Vagina (tissue), 2 donors: Measurements from ENCODE around the gene RAP1B. TPM values are rescaled to one million over a fixed set of nuclear protein-coding genes. Genes with fewer than 3 reads are reported as not detected.

Source experiments
- DNase-seq, 2 donors: peaks; one replicate each; pipeline ENCODE4 v3.0.0-alpha.2; 2017; ENCODE audit errors: extremely low spot score in 2 of 2
- H3K27ac ChIP-seq: fragments of 200-600 bp; sonication (generic); one replicate; pipeline ENCODE4 v1.5.1; 2019
- H3K27me3 ChIP-seq: fragments of 200-600 bp; sonication (generic); one replicate; pipeline ENCODE4 v1.5.1; 2019
- H3K36me3 ChIP-seq, 2 donors: fragments of 200-600 bp; sonication (generic); one replicate each; pipeline ENCODE4 v1.5.1; 2017 to 2019
- H3K4me1 ChIP-seq: fragments of 200-600 bp; sonication (generic); one replicate; pipeline ENCODE4 v1.5.1; 2019
- H3K4me3 ChIP-seq, 2 donors: fragments of 200-600 bp; sonication (generic); 1 replicate in 1 of 2; 2 replicates in 1 of 2; pipeline ENCODE4 v1.5.1; 2016 to 2019
- H3K9me3 ChIP-seq: fragments of 200-600 bp; sonication (generic); one replicate; pipeline ENCODE4 v1.5.1; 2019
- CTCF ChIP-seq, 3 experiments: fragments of 450-650 bp in 2 of 3; fragments of 200-600 bp in 1 of 3; sonication (generic) in 1 of 3; IDR thresholded peaks; one replicate each; pipeline ENCODE4 v1.5.1; 2017 to 2019; ENCODE audit warnings: antibody characterized with exemption in 3 of 3, mild to moderate bottlenecking in 2 of 3, moderate library complexity in 2 of 3
- POLR2A ChIP-seq, 2 donors: fragments of 450-650 bp; IDR thresholded peaks; one replicate each; pipeline ENCODE4 v1.6.1; 2017; ENCODE audit warnings: antibody characterized with exemption in 2 of 2, mild to moderate bottlenecking in 2 of 2, moderate library complexity in 2 of 2
- POLR2AphosphoS5 ChIP-seq, 2 donors: sonication (generic); formaldehyde crosslinking; IDR thresholded peaks; one replicate each; pipeline ENCODE4 v1.9.0; 2017; ENCODE audit warnings: antibody characterized with exemption in 2 of 2, mild to moderate bottlenecking in 2 of 2, low read depth in 1 of 2; ENCODE audit not compliant: insufficient read depth in 1 of 2
- intact Hi-C: fragments of 100-400 bp; cut with DNase I; formaldehyde crosslinking; loops from one replicate; pipeline ENCODE4 v1.15.1; 2023
- total RNA-seq: library from RNA; depleted of rRNA; stranded (reverse); fragments of >200 nt; gene quantifications from one replicate; pipeline ENCODE4 v1.2.3, GENCODE V29; 2016

The RAP1B gene
- total RNA-seq, 1 donor from 2014 or later: 169 TPM

GRCh38 chr12:68572661-68573060 lies 38.0 kb upstream of the RAP1B start:
- H3K4me3 ChIP-seq: no peak overlapping the region
- H3K36me3 ChIP-seq: no peaks in the 10 kb centered on the region
- no peaks in the 10 kb centered on the region for H3K4me1 ChIP-seq
- no peaks in the 10 kb centered on the region for H3K9me3 ChIP-seq
- no peak for DNase-seq
- H3K27ac ChIP-seq: no peak overlapping the region
- H3K27me3 ChIP-seq: no peaks in the 10 kb centered on the region
- intact Hi-C loops: no loop called here
- TF ChIP-seq POLR2AphosphoS5 (IDR thresholded peaks at IDR 0.05; ENCODE audit: insufficient read depth in 1 of 2, low read depth in 1 of 2) (no peak), POLR2A (IDR thresholded peaks at IDR 0.05) (no peak), CTCF (IDR thresholded peaks at IDR 0.05) (no peak)

DNA sequence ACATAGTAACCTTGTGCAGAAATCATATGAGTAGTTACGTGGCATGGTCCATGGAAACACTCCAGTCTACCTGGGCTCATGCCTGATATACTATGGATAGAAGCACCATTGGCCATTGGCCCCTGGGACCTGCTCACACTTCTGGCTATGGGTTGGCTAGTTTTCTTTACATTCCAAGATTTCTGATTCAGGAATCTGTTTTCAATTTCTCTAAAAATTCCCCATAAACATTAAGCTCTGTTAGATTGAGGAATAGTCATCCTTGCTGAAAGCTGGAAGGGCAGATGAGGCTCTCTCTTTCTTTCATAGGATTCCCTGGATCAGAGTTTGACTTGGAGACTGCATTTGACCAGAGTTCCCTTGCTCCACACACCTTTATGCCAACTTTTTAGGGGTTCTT lies 37.3 kb upstream of the RAP1B start:
- TF ChIP-seq CTCF (IDR thresholded peaks at IDR 0.05) (no peak), POLR2A (IDR thresholded peaks at IDR 0.05) (no peak)
- Histone ChIP-seq H3K27me3 (no peaks in the 10 kb centered on the region), H3K4me3 (no peak overlapping the region), H3K36me3 (no peaks in the 10 kb centered on the region), H3K4me1 (no peaks in the 10 kb centered on the region), H3K9me3 (no peaks in the 10 kb centered on the region), H3K27ac (no peak overlapping the region)
- no peak for DNase-seq
- intact Hi-C loops: no loop called here

GRCh38 chr12:68577949-68578348 lies 32.8 kb upstream of the RAP1B start:
- H3K36me3 ChIP-seq: no peaks in the 10 kb centered on the region
- no peak for TF ChIP-seq CTCF (IDR thresholded peaks at IDR 0.05)
- no peak for TF ChIP-seq POLR2A (IDR thresholded peaks at IDR 0.05)
- no peak for TF ChIP-seq POLR2AphosphoS5 (IDR thresholded peaks at IDR 0.05; ENCODE audit: insufficient read depth in 1 of 2, low read depth in 1 of 2)

DNA sequence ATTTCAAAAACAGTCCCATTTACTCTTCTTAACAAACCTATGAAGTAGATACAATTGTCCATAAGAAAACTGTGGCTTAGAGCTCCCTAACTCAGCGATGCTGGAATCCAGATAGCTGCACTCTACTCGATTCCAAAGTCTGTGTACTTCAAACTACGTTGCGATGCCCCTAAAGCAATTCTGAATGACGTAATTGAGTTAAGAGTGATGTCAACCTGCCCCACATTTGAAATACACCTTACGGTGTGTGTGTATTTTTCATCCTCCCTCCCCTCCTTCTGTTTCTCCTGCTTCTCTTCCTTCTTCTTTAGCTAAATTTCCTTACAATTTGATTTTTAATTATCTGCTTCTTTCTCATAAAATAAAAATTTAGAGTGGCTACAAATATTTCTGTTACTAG lies 31.9 kb upstream of the RAP1B start:
- no peaks in the 10 kb centered on the region for H3K36me3 ChIP-seq
- H3K4me1 ChIP-seq: no peaks in the 10 kb centered on the region
- DNase-seq: no peak
- intact Hi-C loops: no loop called here
- H3K27ac ChIP-seq: no peak overlapping the region
- H3K27me3 ChIP-seq: no peaks in the 10 kb centered on the region
- no peaks in the 10 kb centered on the region for H3K9me3 ChIP-seq
- H3K4me3 ChIP-seq: no peak overlapping the region
- TF ChIP-seq POLR2AphosphoS5 (IDR thresholded peaks at IDR 0.05; ENCODE audit: insufficient read depth in 1 of 2, low read depth in 1 of 2) (no peak), POLR2A (IDR thresholded peaks at IDR 0.05) (no peak), CTCF (IDR thresholded peaks at IDR 0.05) (no peak)

More at GRCh38 chr12:68577949-68578348, 32.8 kb upstream of the RAP1B start:
- H3K9me3 ChIP-seq: no peaks in the 10 kb centered on the region
- H3K27me3 ChIP-seq: no peaks in the 10 kb centered on the region
- no peak overlapping the region for H3K27ac ChIP-seq
- no peak for DNase-seq
- no peak overlapping the region for H3K4me3 ChIP-seq
- intact Hi-C loops: no loop called here
- no peaks in the 10 kb centered on the region for H3K4me1 ChIP-seq

GRCh38 chr12:68579254-68579653 lies 31.4 kb upstream of the RAP1B start:
- H3K27ac ChIP-seq: no peak overlapping the region
- no peaks in the 10 kb centered on the region for H3K4me1 ChIP-seq
- intact Hi-C loops: no loop called here
- no peaks in the 10 kb centered on the region for H3K9me3 ChIP-seq
- no peaks in the 10 kb centered on the region for H3K27me3 ChIP-seq
- no peak overlapping the region for H3K4me3 ChIP-seq
- H3K36me3 ChIP-seq: no peaks in the 10 kb centered on the region
- DNase-seq: no peak
- TF ChIP-seq CTCF (IDR thresholded peaks at IDR 0.05) (no peak), POLR2A (IDR thresholded peaks at IDR 0.05) (no peak), POLR2AphosphoS5 (IDR thresholded peaks at IDR 0.05; ENCODE audit: insufficient read depth in 1 of 2, low read depth in 1 of 2) (no peak)
